Suppressor macrophage (primary cell): ENCODE results near the gene CLDN34.
A peak's percentile ranks its signal among the peaks of the same experiment; 100 is the strongest.

Experiments
- DNase-seq, 4 experiments: peaks; one replicate each; pipeline ENCODE4 v3.0.0-alpha.2; 2020 to 2022
- total RNA-seq, 17 experiments: gene quantifications; one replicate each; lab custom pipeline; 2026; ENCODE audit warnings: mixed read lengths in 6 of 17, inconsistent platforms in 3 of 17; lab: John Stamatoyannopoulos, UW

The CLDN34 gene, protein sequence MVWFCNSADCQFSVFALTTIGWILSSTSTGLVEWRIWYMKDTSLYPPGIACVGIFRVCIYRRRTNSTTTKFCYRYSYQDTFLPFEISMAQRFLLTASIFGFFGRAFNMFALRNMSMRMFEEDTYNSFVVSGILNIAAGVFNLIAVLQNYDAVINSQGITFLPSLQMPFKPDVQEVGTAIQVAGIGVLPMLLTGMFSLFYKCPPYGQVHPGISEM
- 0 to 0.33 (median 0) reads per million in 17 experiments for total RNA-seq

DNA sequence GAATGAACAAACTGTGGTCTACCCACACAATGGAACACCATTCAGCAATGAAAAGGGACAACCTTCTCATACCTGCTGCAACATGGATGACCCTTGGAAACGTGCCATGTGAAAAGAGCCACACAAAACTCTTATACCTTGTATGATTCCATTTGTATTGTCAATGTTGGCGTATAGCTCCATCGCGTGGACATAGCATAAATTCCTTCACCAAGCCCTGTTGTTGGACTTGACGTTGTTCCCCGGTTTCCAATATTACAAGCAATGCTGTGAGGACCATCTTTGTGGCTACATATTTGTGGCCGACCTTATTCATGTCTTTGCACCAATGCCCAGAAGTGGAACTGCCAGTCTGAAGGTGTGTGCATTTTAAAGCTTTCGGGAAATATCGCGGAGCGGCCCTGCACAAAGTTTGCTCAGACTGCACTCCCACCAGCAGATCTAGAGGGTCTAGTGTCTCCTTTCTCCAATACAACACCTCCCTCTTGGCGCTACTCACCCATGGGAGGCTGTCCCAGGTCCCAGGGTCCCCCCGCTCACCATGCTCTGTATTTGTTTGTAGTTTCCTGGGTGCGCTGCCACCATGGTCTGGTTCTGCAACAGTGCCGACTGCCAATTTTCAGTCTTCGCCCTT, at the start of gene CLDN34:
Gene CLDN34 (plus strand): TSS at position 584 of the 634 bp plus-strand sequence. CDS start 0 bp downstream, at position 584.
- no peak for DNase-seq

DNA sequence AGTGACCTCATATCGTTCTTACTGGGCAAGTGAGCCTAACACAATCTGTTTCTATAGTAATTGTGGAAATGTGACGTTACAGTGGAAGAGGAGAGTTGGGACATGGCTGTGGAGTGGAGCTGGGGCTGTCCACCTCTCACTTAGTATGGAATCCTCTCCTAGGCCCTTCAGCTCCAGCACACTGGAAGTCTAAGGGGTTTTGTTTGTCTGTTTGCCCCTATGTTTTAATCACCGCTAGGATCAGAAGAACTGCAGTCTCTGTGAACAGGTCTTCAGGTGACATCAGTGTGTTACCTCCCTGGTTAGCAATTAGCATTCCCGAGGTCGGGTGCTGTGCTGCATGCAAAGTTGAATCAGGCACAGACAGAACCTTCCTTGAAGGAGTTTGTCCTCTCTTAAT, 49.3 kb upstream of the CLDN34 start:
- DNase-seq: no peak

GRCh38 chrX:9919632-9920172, 47.5 kb upstream of the CLDN34 start:
- no peak for DNase-seq

DNA sequence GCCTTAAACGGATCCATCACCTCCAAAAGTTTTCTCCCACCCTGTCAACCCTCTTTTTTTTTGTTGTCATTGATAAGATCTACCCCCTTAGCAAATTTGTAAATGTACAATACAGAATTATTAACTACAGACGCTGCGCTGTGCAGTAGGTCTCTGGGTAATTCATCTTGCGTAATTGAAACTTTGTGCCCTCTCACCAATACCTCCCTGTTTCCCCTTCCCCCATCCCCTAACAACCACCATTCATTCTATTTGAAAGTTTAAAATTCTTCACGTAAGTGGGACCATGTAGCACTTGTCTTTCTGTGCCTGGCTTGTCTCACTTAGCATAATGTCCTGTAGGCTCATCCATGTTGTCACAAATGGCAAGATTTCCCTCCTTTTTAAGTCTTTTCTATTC, 45.8 kb upstream of the CLDN34 start:
- no peak for DNase-seq

DNA sequence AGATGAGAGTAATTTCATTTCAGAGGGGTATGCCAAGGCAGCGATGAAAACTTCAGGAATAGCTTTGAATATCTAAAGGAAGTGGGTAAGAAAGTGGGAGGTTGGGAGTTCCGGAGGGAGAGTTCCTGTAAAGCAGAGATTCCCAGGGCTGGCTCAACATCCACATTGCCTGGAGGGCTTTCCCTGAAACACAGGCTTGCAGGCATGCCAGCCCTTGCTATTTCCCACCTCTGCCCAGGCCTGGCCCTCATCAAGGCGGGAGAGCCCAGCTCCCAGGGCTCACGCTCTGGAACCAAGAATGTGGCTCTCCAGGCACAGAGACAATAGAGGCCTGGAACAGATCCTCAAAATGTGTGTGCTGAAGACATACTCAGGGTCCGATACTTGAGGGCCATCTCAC, 43.8 kb upstream of the CLDN34 start:
- no peak for DNase-seq

DNA sequence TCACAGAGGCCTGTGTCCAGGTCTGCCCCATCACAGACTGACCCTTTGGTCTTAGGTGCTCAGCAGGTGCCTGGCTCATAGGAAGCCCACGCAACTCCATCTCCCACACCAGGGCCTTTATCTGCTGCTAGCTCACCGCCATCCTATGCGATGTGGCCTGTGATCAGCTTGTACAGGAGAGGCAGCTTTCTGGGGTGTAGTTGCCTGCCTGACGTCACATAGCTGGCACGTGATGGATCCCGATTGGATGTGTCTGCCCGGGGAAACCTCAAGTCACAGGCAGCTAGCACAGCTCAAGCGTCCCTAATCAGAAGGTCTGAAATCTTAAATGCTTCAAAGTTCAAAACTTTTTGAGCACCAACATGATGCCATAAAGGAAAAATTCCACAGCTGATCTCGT, 41.2 kb upstream of the CLDN34 start:
- no peak for DNase-seq

DNA sequence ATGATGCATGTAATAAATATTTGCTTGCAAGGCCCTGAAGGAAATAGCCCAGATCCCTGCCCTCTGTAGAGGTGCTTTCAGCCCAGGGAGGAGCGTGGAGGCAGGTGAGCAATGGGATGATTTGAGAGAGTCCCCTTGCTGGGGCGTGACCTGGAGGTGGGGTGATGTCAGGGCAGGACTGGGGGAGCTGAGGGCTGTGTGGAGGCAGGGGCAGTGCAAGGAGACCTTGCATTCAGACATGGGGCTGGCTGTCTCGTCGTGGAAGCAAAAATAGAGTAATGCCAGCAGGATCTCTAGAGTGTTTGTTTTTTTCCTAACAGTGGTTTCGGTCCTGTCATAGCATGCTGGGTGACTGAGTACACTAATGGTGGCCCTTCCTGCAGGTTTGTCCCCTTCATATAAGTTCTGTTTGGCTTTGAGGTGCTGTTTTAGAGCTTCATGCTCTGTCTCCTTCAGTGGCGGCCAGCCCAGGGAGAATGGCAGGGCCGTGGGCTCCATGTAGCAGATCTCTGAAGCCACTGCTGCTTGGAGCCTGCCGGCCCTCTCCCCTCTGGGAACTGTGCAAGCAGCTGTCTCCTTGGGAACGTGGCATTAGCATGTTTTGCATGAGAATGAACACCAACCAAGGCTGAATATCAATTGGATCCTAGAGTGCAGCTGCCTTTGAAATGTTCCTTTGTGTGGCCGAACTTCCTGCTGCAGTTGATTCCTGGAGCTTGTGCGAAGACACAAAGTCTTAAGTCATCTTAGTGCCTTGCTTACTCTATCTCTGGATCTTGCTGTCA, 39.3 kb upstream of the CLDN34 start:
- no peak for DNase-seq

DNA sequence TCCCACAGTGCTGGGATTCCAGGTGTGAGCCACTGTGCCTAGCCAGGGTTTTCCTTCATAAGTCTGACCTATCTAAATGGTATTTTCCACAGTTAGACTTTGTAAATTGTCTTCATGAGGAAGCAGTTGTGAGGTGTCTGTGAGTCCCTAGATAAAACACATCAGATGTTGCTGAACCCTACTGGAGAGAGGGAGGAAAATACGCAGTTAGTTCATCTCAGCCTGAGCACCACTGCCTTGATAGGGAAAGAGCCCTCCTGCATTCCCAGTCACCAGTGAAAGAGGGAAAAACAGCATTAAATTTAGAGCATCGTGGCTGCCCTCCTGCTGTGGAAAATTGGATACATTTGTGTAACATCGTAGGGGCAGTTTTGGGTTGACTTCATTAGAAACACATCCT, 31.7 kb upstream of the CLDN34 start:
- no peak for DNase-seq

DNA sequence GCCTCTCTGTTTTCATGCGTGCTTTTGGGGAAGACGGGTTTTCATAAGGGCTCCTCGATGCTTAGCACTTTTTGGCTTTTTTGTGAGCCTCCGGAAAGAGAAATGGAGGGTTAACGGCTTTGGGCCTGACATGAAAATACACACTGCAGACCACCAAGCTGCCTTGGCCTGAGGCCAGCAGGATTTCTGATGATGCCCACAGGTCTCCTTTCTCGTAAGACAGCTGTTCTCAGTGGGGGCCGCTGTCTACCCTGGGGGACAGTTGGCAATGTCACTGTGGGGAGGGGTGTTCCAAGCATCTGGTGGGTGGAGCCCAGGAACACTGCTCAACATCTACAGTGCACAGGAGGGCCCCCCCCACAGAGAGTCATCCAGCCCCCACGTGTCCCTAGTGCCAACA, 29.4 kb upstream of the CLDN34 start:
- no peak for DNase-seq

DNA sequence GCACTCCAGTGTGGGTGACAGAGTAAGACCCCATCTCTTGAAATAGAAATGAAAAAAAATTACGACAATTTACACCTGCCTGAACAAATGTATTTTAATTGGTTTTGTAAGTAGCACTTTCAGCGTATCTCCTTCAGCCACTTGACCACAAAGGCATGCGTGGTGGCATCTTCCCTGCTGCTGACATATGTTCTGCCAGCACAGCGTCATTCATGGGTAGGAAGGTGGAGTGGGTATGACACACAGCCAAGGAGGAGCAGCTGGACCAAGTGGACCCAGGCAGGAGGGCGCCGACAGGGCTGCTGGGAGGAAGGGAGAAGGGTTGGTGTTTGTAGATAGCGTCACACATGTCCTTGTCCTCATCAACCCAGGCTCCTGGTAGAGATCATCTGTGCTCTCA, 28.6 kb upstream of the CLDN34 start:
- no peak for DNase-seq

- DNase-seq: no peak
Observed at GRCh38 chrX:9940421-9940820, 26.7 kb upstream of the CLDN34 start.

GRCh38 chrX:9942086-9942485, 25.1 kb upstream of the CLDN34 start:
- peak; percentile 20 to 53 (median 38) for DNase-seq

- DNase-seq: no peak
Observed at GRCh38 chrX:9943420-9943819, 23.7 kb upstream of the CLDN34 start.

DNA sequence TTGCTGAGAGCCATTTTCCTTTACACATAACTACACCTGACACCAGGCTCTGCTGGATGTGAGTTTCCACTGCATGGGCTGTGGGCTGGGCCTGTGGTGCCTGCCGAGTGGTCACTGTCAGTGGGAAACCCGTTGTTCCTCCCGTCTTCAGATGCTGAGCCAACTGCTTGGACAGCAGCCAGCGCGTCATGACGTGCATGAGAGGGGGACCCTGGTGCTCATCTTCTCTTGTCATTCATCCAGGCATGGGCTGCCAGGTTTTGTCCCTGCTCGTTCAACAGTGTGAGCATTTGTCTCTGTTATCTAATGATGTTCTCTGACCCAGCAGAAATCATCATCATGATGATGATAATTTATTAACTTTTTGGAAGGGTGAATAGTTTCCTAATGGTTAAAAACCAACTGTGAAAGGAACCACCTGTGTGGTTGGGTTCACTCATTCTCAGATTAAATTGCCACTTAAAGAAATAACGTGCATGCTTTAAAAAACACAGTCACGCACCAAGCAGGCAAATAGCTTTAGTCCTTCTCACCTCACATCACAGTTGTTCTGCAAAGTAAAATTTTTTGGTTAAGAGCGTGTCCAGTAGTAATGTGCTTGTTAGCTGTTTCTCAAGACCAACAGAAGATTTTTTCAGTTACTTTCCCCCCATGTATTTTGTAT, 19.9 kb upstream of the CLDN34 start:
- no peak for DNase-seq

DNA sequence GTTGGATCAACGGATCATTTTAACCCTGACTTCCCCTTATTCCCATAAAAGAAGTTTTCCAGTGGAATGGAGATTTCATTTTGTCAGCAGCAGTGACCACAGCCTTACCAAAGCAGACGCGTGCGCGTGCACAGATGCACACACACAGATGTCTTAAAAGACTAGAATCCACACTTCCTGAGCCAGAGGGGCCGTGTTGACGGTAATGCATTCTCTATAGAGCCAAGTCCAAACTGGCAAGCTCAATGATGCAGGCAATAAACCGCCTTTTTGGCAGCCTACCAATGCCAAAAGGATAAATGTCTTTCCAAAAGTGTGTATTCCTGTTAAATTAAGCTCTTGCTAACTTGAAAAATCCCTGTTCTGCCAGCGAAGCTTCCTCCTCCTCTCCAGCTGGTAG, 18.8 kb upstream of the CLDN34 start:
- no peak for DNase-seq

DNA sequence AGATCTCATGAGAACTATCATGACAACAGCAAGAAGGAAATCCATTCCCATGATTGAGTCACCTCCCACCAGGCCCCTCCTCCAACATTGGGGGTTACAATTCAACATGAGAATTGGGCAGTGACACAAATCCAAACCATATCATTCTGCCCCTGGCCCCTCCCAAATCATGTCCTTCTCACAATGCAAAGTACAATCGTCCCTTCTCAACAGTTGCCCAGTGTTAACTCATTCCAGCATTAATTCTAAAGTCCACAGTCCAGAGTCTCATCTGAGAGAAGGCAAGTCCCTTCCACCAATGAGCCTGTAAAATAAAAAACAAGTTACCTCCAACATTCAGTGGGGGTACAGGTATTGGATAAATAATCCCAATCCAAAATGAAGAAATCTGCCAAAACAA, 14.9 kb upstream of the CLDN34 start:
- no peak for DNase-seq

DNA sequence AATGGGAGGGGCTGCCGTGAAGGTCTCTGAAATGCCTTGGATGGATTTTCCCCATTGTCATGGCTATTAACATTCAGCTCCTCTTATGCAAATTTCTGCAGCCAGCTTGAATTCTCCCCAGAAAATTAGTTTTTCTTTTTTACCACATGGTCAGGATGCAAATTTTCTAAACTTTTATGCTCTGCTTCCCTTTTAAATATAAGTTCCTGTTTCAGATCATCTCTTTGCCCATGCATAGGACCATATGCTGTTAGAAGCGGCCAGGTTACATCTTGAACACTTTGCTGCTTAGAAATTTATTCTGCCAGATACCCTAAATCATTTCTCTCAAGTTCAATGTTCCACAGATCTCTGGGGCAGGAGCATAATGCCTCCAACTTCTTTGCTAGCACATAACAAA, 13.8 kb upstream of the CLDN34 start:
- DNase-seq: no peak

DNA sequence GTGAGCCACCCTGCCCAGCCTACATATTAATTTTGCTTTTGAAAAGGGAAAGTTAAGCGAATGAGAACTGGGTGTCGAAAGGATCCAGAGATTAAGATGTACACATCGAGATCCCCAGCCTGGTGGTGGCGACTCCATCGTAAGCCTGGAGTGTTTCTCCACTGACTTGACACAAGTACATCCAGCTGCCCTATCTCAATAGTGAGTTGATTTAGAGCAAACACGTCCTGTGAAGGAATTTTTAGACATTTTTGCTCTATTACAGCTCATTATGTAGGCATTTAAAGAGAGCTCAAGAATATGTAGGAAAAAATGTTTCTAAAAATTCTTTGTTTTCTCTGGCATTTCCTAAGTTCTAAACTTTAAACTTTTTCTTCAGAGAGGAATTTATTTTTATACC, 11.7 kb upstream of the CLDN34 start:
- no peak for DNase-seq

DNA sequence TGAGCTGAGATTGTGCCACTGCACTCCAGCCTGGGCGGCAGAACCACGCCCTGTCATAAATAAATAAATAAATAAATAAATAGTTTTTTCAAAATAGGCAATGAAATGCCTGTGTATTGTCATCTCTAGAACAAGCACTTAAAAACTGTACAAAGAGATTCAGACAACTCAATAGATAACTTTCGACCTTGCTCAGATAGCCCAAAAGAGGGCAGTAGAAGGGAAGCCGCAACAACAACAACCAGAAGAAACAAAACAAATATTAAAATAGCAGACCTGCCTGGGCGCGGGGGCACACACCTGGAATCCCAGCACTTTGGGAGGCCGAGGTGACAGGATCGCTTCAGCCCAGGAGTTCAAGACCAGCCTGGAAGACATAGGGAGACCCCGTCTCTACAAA, 9.4 kb upstream of the CLDN34 start:
- peak in 1 of 4 experiments; percentile 16 for DNase-seq

DNA sequence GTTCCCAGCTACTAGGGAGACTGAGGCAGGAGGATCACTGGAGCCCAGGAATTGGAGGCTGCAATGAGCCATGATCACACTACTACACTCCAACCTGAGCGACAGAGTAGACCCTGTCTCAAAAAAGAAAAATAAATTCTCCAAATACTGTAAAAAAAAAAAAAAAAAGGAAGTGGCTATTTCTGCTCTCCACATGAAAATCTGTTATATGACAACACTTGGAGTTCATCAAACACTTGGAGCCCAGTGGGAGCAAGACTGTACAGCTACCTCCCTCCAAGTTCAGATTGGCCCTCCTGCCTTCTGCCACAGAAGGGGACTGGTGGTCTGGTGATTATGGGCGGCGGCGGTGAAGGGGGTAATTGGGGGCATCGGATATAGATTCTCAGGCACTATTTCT, 9.0 kb upstream of the CLDN34 start:
- peak in 3 of 4 experiments; percentile 10 to 33 (median 21) for DNase-seq

DNA sequence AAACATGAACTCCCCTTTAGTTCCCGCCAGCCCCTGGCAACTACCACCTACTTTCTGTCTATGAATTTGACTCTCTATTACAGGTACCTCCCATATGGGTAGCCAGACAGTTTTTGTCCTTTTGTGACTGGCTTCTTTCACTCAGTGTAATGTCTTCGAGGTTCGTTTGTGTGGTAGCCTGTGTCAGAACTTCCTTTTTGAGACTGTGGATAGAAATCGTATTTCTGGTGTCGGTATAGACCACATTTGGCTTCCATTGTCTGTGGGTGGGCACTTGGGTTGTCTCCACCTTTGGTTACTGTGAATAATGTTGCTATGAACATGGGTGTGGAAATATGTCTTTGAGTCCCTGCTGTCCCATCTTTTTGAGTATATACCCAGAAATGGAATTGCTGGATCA, 5.4 kb upstream of the CLDN34 start:
- DNase-seq: no peak

- DNase-seq: no peak
Observed at GRCh38 chrX:9977635-9978034, 10.5 kb downstream of the CLDN34 start.

- no peak for DNase-seq
Observed at GRCh38 chrX:9980401-9980800, 13.2 kb downstream of the CLDN34 start.
